Measurements from ENCODE around the gene GAST. TPM values are rescaled to one million over a fixed set of nuclear protein-coding genes. Genes with fewer than 3 reads are reported as not detected.

The GAST gene
- polyA plus RNA-seq, 2 of the 4 experiments (the other 2 are of a cell fraction) = not detected

DNA sequence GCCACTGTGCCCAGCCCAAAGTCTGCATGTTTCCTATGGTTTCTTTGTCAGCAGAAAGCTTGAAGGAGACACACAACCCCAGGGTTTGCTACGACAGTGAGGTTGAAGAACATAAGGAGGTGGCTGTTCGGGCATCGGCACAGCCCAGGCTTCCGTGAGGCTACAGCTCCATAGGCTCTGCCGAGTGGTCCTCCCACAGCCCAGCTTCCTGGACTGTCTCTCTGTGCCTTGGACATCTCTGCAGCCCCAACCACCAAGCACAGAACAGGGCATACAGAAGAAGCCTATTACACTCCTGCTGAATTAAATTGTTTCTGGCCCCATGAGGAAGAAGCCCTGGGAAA is 25.5 kb downstream of the GAST start:
- TF ChIP-seq RAD21 (conservative IDR thresholded peaks at IDR 0.05 in 1 of 2, IDR thresholded peaks at IDR 0.05 in 1 of 2) (no peak), SREBF2 (IDR thresholded peaks at IDR 0.05) (no peak), FOSL2 (IDR thresholded peaks at IDR 0.05) (no peak), FOSL2 (CRISPR knock-in tag; IDR thresholded peaks at IDR 0.05) (no peak), EHF (CRISPR knock-in tag; IDR thresholded peaks at IDR 0.05) (no peak), NFE2L2 (conservative IDR thresholded peaks at IDR 0.05; ENCODE audit: low read length) (no peak), HEYL (CRISPR knock-in tag; IDR thresholded peaks at IDR 0.05) (no peak)
- TF ChIP-seq, protein P1, sequence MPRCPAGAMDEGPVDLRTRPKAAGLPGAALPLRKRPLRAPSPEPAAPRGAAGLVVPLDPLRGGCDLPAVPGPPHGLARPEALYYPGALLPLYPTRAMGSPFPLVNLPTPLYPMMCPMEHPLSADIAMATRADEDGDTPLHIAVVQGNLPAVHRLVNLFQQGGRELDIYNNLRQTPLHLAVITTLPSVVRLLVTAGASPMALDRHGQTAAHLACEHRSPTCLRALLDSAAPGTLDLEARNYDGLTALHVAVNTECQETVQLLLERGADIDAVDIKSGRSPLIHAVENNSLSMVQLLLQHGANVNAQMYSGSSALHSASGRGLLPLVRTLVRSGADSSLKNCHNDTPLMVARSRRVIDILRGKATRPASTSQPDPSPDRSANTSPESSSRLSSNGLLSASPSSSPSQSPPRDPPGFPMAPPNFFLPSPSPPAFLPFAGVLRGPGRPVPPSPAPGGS (IDR thresholded peaks at IDR 0.05) = no peak
- TF ChIP-seq, protein P2, sequence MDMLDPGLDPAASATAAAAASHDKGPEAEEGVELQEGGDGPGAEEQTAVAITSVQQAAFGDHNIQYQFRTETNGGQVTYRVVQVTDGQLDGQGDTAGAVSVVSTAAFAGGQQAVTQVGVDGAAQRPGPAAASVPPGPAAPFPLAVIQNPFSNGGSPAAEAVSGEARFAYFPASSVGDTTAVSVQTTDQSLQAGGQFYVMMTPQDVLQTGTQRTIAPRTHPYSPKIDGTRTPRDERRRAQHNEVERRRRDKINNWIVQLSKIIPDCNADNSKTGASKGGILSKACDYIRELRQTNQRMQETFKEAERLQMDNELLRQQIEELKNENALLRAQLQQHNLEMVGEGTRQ (IDR thresholded peaks at IDR 0.05) = no peak
- CTCF ChIA-PET = interaction anchor here (0.5 to 96.0 kb wide), 54 partner anchors 8 to 437 kb away, joined by 3 to 3262 read pairs (median 4); partner anchors contain the start of genes FKBP10, JUP, ODAD4 and P3H4
- FAIRE-seq = no peak
- POLR2A ChIA-PET = interaction anchor here (0.9 to 1.5 kb wide), 6 partner anchors 49 to 181 kb away, joined by 3 to 11 read pairs (median 4); partner anchors contain the start of genes ACLY, EIF1, JUP and KLHL11
- peak; percentile 11 to 45; a peak in 3 of 6 replicates for ATAC-seq
- Histone ChIP-seq H3K4me3 (no peak overlapping the region), H3K27ac (peak overlapping the region in 1 of 2 experiments; percentile 37; a peak in 3 of 6 replicates), H3K4me1 (peaks cover 38% of the 10 kb centered on the region), H3K9me3 (no peaks in the 10 kb centered on the region), H3K4me2 (peak overlapping the region; percentile 40)
- WGBS (ENCODE audit: missing lambda C conversion rate) = 2% methylated on average over 5 of the region's 5 CpGs
- peak in 1 of 2 experiments; percentile 56 for DNase-seq (ENCODE audit: low read depth in 1 of 2, low spot score in 1 of 2)

GRCh38 chr17:41738077-41738800 is 26.1 kb downstream of the GAST start:
- Histone ChIP-seq H3K4me2 (peak overlapping the region; percentile 40), H3K27ac (peak overlapping the region; percentile 68 to 85), H3K9me3 (no peaks in the 10 kb centered on the region), H3K4me1 (peaks cover 38% of the 10 kb centered on the region), H3K4me3 (no peak overlapping the region)
- DNase-seq (ENCODE audit: low read depth in 1 of 2, low spot score in 1 of 2) (peak; percentile 89 to 96), ATAC-seq (peak; percentile 55 to 82), FAIRE-seq (peak; percentile 92)
- 22% methylated on average over 10 of the region's 10 CpGs for WGBS (ENCODE audit: missing lambda C conversion rate)
- CTCF ChIA-PET = interaction anchor here (0.5 to 96.0 kb wide), 53 partner anchors 9 to 436 kb away, joined by 3 to 3262 read pairs (median 4); partner anchors contain the start of genes FKBP10, JUP, ODAD4 and P3H4
- POLR2A ChIA-PET = interaction anchor here (0.9 to 1.5 kb wide), 6 partner anchors 48 to 180 kb away, joined by 3 to 11 read pairs (median 4); partner anchors contain the start of genes ACLY, EIF1, JUP and KLHL11
- TF ChIP-seq MAZ (IDR thresholded peaks at IDR 0.05; ENCODE audit: borderline replicate concordance, low read depth, low read length) (no peak), TP53 (CRISPR knock-in tag; IDR thresholded peaks at IDR 0.05) (no peak), NFE2L2 (conservative IDR thresholded peaks at IDR 0.05; ENCODE audit: low read length) (no peak), ZSCAN20 (CRISPR knock-in tag; IDR thresholded peaks at IDR 0.05) (no peak), KDM5A (IDR thresholded peaks at IDR 0.05) (no peak), CBX8 (IDR thresholded peaks at IDR 0.05) (no peak), HDAC2 (IDR thresholded peaks at IDR 0.05) (no peak), NR3C1 (IDR thresholded peaks at IDR 0.05) (no peak), TFCP2L1 (CRISPR knock-in tag; IDR thresholded peaks at IDR 0.05) (no peak), CHD4 (IDR thresholded peaks at IDR 0.05; ENCODE audit: borderline replicate concordance) (no peak), HEYL (CRISPR knock-in tag; IDR thresholded peaks at IDR 0.05) (no peak), HOXB5 (CRISPR knock-in tag; IDR thresholded peaks at IDR 0.05) (0 out of 2 replicates have a peak, but pooled peaks have one; percentile 54), KDM1A (IDR thresholded peaks at IDR 0.05; ENCODE audit: low read depth) (no peak), HOXA7 (CRISPR knock-in tag; IDR thresholded peaks at IDR 0.05) (no peak), CEBPB (IDR thresholded peaks at IDR 0.05) (no peak), PHF8 (IDR thresholded peaks at IDR 0.05; ENCODE audit: borderline replicate concordance, low read depth) (no peak), POLR2A (IDR thresholded peaks at IDR 0.05; ENCODE audit: low read length) (no peak), RFX5 (IDR thresholded peaks at IDR 0.05) (no peak), POLR2AphosphoS2 (conservative IDR thresholded peaks at IDR 0.05; ENCODE audit: low read length) (no peak), FOSL2 (IDR thresholded peaks at IDR 0.05) (no peak), FOSL2 (CRISPR knock-in tag; IDR thresholded peaks at IDR 0.05) (no peak), GATA3 (IDR thresholded peaks at IDR 0.05; ENCODE audit: borderline replicate concordance) (no peak), CBX2 (IDR thresholded peaks at IDR 0.05; ENCODE audit: borderline replicate concordance, low read depth) (no peak)
- TF ChIP-seq, protein P3, sequence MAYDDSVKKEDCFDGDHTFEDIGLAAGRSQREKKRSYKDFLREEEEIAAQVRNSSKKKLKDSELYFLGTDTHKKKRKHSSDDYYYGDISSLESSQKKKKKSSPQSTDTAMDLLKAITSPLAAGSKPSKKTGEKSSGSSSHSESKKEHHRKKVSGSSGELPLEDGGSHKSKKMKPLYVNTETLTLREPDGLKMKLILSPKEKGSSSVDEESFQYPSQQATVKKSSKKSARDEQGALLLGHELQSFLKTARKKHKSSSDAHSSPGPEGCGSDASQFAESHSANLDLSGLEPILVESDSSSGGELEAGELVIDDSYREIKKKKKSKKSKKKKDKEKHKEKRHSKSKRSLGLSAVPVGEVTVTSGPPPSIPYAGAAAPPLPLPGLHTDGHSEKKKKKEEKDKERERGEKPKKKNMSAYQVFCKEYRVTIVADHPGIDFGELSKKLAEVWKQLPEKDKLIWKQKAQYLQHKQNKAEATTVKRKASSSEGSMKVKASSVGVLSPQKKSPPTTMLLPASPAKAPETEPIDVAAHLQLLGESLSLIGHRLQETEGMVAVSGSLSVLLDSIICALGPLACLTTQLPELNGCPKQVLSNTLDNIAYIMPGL (CRISPR knock-in tag; IDR thresholded peaks at IDR 0.05; ENCODE audit: borderline replicate concordance) = no peak
- TF ChIP-seq, protein P4, sequence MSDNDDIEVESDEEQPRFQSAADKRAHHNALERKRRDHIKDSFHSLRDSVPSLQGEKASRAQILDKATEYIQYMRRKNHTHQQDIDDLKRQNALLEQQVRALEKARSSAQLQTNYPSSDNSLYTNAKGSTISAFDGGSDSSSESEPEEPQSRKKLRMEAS (IDR thresholded peaks at IDR 0.05) = peak; percentile 99
- TF ChIP-seq, protein P5, sequence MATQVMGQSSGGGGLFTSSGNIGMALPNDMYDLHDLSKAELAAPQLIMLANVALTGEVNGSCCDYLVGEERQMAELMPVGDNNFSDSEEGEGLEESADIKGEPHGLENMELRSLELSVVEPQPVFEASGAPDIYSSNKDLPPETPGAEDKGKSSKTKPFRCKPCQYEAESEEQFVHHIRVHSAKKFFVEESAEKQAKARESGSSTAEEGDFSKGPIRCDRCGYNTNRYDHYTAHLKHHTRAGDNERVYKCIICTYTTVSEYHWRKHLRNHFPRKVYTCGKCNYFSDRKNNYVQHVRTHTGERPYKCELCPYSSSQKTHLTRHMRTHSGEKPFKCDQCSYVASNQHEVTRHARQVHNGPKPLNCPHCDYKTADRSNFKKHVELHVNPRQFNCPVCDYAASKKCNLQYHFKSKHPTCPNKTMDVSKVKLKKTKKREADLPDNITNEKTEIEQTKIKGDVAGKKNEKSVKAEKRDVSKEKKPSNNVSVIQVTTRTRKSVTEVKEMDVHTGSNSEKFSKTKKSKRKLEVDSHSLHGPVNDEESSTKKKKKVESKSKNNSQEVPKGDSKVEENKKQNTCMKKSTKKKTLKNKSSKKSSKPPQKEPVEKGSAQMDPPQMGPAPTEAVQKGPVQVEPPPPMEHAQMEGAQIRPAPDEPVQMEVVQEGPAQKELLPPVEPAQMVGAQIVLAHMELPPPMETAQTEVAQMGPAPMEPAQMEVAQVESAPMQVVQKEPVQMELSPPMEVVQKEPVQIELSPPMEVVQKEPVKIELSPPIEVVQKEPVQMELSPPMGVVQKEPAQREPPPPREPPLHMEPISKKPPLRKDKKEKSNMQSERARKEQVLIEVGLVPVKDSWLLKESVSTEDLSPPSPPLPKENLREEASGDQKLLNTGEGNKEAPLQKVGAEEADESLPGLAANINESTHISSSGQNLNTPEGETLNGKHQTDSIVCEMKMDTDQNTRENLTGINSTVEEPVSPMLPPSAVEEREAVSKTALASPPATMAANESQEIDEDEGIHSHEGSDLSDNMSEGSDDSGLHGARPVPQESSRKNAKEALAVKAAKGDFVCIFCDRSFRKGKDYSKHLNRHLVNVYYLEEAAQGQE (IDR thresholded peaks at IDR 0.05) = no peak

Measured in A549 (cell line).